Colon (tissue), 2 donors: ENCODE data around the gene THAP9.
"Not testable (repeated sequence)": the region's sequence is repeated elsewhere in the genome, so short reads cannot be mapped to it uniquely, and the experiment has no call there.

ENCODE experiments used
- FAIRE-seq: peaks from 2 replicates; lab custom pipeline; 2012; peaks lifted over from hg19 to GRCh38; lab: Jason Lieb, UNC
- donor health status: control.
- donor health status: control.

The THAP9 gene

DNA sequence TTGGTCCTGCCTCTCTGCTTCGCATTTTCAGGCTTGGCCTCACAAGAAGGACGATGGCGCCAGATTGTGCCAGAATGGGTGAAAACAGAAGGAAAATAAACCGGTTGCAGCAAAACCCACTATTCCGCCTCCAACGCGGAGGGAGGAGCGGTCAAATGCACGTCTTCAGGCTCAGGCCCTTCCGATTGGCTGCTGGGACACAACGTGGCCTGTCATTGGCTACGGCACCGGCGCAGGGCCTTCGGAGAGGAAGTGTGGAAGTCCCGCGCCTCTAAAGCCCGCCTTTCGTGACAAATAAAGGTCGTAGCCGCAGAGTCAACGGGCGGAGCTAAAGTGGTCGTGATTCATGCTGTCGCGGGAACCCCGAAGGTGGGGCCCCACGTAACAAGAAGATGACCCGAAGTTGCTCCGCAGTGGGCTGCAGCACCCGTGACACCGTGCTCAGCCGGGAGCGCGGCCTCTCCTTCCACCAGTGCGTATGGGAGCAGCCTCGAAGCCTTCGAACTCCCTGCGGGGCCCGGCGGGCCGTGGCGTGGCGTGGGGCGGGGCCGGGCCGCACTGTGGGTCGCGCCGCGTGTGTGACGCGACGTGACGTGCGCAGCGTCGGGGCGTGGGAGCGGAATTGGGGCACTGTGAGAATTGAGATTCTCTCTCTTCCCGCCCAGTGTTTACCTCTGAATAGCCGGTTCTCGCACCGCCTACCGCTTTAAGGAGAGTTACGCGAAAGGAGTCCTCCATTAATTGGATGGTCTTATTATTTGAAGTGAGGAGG lies at the start of gene THAP9:
Gene THAP9, plus strand, starts transcription at position 325 of the 772 bp plus-strand sequence. Its CDS starts 68 bp downstream, at position 393.
- FAIRE-seq, result peak; percentile 28

- FAIRE-seq, result no peak
These were observed 49.2 kb upstream of the THAP9 start for GRCh38 chr4:82851318-82851717.

GRCh38 chr4:82851885-82852750 lies 48.4 kb upstream of the THAP9 start:
- no peak for FAIRE-seq

DNA sequence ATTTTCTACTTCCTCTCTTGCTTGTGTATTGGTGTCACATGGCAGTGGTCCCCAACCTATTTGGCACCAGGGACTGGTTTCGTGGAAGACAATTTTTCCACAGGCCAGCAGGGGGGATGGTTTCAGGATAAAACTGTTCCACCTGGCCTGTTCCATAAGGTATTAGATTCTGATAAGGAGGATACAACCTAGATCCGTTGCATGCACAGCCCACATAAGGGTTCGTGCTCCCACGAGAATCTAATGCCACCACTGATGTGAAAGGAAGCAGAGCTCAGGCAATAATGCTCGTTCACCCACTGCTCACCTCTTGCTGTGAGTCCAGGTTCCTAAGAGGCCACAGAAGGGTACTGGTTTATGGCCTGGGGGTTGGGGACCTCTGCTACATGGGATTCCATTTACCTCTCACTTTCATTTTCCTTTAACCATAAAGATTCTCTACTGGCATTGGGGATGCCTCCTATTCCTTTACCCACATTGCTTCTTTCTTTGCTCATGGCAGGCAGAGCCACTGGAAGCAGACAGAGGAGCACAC lies 47.7 kb upstream of the THAP9 start:
- FAIRE-seq, result no peak

DNA sequence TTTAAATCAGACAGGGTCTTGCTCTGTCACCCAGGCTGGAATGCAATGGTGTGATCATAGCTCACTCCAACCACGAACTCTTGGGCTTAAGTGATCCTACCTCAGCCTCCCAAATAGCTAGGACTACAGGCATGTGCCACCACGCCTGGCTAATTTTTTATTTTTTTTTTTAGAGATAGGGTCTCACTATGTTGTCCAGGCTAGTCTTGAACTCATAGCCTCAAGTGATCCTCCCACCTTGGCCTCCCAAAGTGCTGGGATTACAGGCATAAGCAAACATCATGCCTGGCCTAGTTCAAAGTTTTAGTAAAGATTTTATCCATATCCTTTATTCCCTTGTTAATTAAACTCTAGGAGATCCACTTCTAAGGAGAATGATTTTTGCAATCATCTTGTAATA lies 40.0 kb upstream of the THAP9 start:
- FAIRE-seq, result not testable (repeated sequence)

- no peak for FAIRE-seq
These were observed 39.0 kb upstream of the THAP9 start for GRCh38 chr4:82861529-82861928.

- FAIRE-seq, result no peak
These were observed 36.1 kb upstream of the THAP9 start for GRCh38 chr4:82864336-82864979.

DNA sequence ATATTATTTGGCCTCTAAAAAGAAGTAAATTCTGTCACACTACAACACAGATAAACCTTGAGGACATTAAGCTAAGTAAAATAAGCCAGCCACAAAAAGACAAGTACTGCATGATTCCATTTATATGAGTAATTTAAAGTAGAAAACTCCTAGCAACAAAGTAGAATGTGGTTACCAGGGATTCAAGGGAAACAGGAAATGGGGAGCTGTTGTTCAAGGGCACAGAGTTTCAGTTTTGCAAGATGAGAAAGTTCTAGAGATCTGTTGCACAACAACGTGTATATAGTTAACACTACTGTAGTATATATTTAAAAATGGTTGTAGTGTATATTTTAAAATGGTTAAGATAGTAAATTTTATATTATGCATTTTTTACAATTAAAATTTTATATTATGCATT lies 34.9 kb upstream of the THAP9 start:
- FAIRE-seq, result no peak

- not testable (repeated sequence) for FAIRE-seq
These were observed 34.5 kb upstream of the THAP9 start for GRCh38 chr4:82866033-82866432.

DNA sequence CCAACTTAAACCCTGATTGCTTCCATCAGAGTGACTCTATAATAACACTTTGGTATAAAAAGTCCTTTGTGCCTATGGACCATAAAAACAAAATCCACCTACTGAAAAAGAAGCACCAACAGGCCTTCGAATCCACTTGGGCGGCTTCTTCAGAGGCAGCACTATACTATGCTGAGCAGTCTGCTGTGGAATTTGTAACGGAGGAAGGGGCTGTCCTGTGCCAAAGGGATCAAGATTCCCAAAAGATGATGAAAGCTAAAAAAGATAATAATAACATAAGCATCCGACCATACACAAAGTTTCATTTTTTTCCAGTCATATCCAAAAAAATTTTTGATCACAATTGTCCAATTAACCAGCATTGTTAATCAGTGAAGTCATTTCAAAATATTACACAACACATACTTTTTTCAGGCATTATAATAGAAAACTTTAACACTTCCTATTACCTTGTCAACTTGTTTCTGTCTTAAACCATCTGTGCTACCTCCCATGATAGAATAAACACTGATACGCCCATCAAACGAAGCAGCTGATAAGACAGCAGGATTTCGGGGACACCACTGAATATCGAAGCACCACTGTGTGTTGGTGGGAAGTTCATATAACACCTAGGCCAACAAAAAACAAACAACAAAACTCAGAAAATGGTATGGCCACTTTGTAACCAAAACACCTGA lies 33.7 kb upstream of the THAP9 start:
- no peak for FAIRE-seq

DNA sequence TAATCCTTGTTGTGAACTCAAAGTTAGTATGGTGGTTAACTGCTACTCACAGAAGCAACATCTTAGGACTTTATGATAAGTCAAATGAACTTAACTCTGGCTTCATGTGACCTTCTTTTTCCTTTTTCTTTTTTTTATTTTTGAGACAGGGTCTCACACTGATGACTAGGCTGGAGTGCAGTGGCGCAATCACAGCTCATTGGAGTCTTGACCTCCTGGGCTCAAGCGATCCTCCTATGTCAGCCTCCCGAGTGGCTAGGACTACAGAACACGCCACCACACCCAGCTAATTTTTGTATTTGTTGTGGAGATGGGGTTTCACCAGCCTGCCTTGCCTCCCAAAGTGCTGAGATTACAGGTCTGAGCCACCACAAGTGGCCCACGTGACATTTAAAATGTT lies 32.0 kb upstream of the THAP9 start:
- FAIRE-seq, result no peak

GRCh38 chr4:82885410-82885809 lies 15.1 kb upstream of the THAP9 start:
- FAIRE-seq, result peak; percentile 10

DNA sequence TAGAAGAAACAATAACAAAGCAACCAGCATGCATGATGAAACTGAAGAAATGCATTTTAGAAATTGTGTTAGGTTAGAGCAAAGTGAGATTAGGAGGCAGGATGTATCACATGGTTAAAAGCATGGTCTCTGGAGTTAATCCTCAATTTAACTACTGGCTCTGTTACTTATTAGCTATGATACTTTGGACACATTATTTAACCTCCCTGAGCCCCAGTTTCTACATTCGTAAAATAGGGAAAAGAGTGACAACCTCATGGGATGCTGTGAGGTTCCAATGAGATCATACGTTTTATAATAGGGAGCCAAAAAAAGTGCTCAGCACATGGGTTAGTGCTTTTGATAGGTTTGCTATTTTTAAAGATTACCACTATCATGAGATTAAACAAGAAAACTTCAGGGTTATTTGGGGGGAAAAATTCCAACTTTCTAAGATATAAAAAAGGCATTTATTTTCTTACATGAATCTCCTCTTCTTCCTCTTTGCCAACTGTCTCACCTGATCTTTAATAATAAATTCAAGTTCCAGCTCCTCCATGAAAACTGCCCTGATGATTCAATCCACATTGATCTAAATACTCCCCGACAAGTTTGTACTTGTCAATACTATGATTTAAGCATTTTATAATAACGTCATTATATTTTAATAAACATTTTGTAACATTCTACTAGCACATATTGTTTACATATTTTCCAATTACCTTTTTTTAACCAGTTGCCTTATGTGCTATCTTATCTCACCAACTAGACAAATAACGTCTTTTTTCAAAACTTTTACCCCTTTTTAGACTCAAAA lies 14.2 kb upstream of the THAP9 start:
- no peak for FAIRE-seq

DNA sequence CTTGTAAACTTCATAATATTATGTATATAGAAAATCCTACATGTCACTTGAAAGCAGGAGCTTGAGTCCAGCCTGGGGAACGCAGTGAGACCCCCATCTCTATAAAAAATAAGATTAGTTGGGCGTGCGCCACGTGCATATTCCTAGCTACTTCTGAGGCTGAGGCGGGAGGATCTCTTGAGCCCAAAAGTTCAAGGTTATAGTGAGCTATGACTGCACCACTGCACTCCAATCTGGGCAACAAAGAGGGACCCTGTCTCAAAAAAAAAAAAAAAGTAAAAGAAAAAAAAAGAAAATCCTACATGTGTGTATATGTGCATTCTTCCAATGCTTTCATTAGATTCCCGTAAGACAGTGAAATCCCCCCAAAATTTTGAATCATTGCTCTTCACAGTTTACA lies 11.2 kb upstream of the THAP9 start:
- FAIRE-seq, result no peak

DNA sequence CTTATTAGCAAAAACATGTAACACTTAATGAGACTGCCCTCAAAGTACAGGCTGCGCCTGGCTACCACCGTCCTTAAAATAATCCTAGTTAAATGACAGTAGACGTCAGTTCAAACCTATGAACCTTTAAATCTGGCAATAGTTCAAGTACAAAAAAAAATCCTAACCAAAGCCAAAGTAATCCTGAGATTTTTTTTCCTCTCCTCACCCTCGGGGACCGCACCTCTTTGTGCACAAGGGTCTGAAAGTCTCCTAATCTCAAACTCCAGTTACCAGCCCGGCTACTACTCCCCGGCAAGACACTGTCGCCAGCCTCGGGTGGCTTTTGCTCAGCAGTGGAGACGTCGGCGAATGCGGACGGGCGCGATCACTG lies 10.0 kb upstream of the THAP9 start:
- no peak for FAIRE-seq

DNA sequence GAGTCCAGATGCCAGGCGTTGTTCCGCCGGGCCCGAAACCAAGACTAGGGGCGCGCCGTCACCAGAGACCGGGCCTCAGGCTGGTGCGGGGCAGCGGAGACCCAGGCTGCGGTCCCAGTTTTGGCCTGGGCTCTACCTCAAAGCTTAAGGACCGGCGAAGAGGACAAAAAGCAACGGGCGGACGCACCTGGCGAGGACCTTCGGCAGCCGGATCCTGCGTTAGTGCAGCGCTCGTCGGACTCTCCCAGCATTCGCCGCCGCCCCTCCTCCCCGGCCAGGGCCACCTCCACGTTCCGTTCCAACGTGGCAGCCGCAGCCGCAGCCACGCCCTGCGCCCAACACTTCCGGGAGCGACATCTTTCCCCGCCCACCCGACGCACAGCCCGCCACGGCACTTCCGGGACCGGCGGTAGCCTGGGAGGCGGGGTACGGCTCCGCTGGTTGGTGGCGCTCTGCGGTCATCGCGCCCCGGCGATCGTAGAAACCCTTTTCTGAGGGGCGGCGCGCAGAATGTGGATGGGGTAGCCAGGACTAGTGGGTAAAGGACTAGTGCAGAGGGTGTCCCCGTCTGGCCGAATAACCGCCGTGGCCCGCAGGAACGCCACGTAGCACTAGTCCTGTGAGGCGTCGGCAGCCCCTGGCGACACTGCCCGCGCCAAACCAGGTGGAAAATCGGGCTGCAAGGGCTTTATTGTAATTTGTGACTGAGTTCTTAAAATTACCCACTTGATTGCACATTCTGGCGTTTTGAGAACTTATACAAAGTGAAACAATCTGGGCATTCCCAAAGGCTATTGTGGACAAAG lies 9.4 kb upstream of the THAP9 start, which contains the start of gene SEC31A:
Gene SEC31A, minus strand, starts transcription at position 253 of the 806 bp plus-strand sequence. CDS start 9,217 bp downstream, outside the sequence.
- no peak for FAIRE-seq

DNA sequence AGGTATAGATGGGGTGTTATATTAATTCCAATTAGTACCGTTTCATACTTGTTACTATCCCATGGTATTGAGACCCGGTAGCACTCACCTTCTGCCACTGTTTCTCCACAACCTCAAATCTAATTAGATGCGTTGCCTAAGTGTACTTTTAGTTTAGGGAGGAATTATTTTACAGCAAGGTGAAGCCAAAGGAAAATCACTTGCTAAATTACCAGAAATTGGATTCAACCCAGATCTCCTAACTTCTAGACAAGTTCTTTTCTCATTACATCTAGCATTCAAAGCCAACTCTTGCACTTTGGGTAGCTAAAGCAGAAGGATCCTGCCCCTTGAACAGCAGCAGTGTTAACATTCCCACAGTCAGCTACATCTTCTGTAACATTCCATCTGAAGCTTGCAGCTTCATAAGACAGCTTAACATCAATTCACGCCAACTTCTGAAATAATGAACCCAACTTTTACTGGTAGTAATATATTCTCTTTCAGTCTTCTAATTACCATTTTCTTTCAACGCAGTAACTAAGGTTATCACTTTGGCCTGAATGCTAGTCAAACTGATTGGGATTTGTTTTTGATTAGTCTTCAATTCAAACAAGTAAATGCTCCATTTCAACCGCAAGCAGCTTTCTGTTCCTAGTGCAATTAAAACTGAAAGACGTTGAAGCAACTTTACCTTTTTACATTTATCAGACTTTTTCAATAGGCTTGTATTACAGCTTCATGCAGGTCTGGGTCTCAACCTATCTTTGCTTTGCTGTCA lies 8.6 kb upstream of the THAP9 start:
- FAIRE-seq, result no peak

DNA sequence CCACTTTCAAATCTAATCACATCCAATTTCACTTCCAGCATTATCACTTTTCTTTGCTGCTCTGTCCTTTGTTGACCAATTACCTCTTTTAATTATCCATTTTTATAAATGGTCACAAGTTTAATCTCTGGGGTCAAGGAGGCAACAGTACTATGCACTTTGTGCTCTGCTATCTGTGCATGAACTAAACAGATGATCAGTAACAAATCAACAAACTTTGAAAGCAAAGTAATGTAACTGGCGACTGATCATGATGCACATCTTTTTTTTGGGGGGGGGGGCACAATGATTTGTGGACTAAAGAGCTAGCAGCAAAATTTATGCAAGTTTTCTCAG lies 8.1 kb upstream of the THAP9 start:
- no peak for FAIRE-seq

- FAIRE-seq, result no peak
These were observed 6.6 kb upstream of the THAP9 start for GRCh38 chr4:82893942-82894341.

DNA sequence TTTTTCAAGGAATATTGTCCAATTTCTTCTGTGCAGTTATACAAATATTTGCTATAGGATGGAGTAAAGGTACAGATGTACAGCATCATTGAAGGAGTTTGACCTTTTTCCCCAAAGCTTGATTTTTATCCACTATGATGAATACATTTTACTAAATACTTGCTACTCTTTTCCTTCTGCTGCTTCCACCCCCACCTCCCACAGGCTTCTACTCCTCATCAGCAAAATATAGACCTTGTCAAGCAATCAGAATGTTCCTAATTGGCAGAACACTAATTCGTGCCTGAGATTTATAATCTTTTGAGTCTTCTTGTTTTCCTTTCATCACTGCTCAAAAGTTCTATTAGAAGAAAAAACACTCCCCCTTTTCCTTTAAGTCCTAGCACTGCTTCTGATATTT lies 3.8 kb upstream of the THAP9 start:
- no peak for FAIRE-seq
